Adrenal gland (tissue), 12 donors: ENCODE data around the gene SLC50A1. TPM values are rescaled to one million over a fixed set of nuclear protein-coding genes. Genes with fewer than 3 reads are reported as not detected.
A peak's percentile ranks its signal among the peaks of the same experiment; 100 is the strongest.

Experiments
- DNase-seq, 7 donors: peaks; one replicate each; pipeline ENCODE4 v3.0.0-alpha.2; 2019 to 2020
- H3K27ac ChIP-seq, 5 donors: fragments of 200-600 bp; sonication (generic) in 4 of 5; 1 replicate in 3 of 5; 2 replicates in 2 of 5; pipeline versions ENCODE4 v1.5.1 to v1.8.0; 2016 to 2020; ENCODE audit warnings: mild to moderate bottlenecking in 1 of 5
- H3K27me3 ChIP-seq: fragments of 200-600 bp; 2 replicates; pipeline ENCODE4 v1.8.0; 2021
- H3K36me3 ChIP-seq, 2 donors: fragments of 200-600 bp; replicated peaks in 1 of 2; 1 replicate in 1 of 2; 2 replicates in 1 of 2; pipeline versions ENCODE4 v1.5.1 to v1.8.0; 2018 to 2022
- H3K4me1 ChIP-seq, 2 donors: fragments of 200-600 bp; replicated peaks in 1 of 2; 1 replicate in 1 of 2; 2 replicates in 1 of 2; pipeline versions ENCODE4 v1.5.1 to v1.8.0; 2018 to 2021
- H3K4me3 ChIP-seq, 4 donors: fragments of 200-600 bp; sonication (generic) in 3 of 4; one replicate each; pipeline ENCODE4 v1.5.1; 2016 to 2018
- H3K9me3 ChIP-seq, 3 donors: fragments of 200-600 bp; sonication (generic) in 1 of 3; replicated peaks in 1 of 3; 1 replicate in 2 of 3; 2 replicates in 1 of 3; pipeline versions ENCODE4 v1.5.1 to v1.8.0; 2016 to 2021
- CTCF ChIP-seq, 6 experiments: fragments of 450-650 bp in 4 of 6; fragments of 200-600 bp in 2 of 6; sonication (generic) in 1 of 6; IDR thresholded peaks; 1 replicate in 5 of 6; 2 replicates in 1 of 6; pipeline versions ENCODE4 v1.5.1 to v1.8.0; 2016 to 2021; ENCODE audit warnings: antibody characterized with exemption in 6 of 6, mild to moderate bottlenecking in 2 of 6, moderate library complexity in 1 of 6
- POLR2A ChIP-seq, 2 donors: fragments of 450-650 bp; IDR thresholded peaks; one replicate each; pipeline ENCODE4 v1.6.1; 2017; ENCODE audit warnings: antibody characterized with exemption in 2 of 2, mild to moderate bottlenecking in 2 of 2, moderate library complexity in 1 of 2
- WGBS, 4 donors: extraction: QIAGEN DNeasy Blood & Tissue Kit in 2 of 4; methylation state at CpG; one replicate each; pipeline versions ENCODE4 v1.1.5 to v1.1.7; 2013 to 2017; 5-methylcytosine and 5-hydroxymethylcytosine counted together
- intact Hi-C, 2 donors: fragments of 100-400 bp; cut with DNase I; formaldehyde crosslinking; loops; one replicate each; pipeline versions ENCODE4 v1.14.1 to v1.15.0; 2022 to 2023
- polyA plus RNA-seq, 3 donors: library from polyadenylated mRNA; stranded (reverse); fragments of 200-250 nt in 2 of 3; fragments of 350-450 nt in 1 of 3; fragmentation: Illumina TruSeq in 1 of 3; extraction: RNeasy Lipid Tissue Mini Kit (QIAGEN cat#74804) in 1 of 3; gene quantifications; one replicate each; pipeline ENCODE4 v1.2.3, GENCODE V29; 2013 to 2014
- total RNA-seq, 9 donors: library from RNA; depleted of rRNA in 4 of 9; stranded (reverse); fragments of >200 nt in 4 of 9; fragments of 120-200 nt in 1 of 9; fragmentation: NEBNext Ultra II Directional in 1 of 9; extraction: Animal tissue kit (Norgen Biotek cat#: 25700) in 1 of 9; gene quantifications; one replicate each; pipeline versions ENCODE4 v1.1.0 to v1.2.4, GENCODE V29; 2013 to 2023
- donor health status: healthy with polysubstance abuse.
- donor health status: Bipolar disorder and iron deficiency.
- donor health status: DM: yes; HTN: yes; CAD: no.
- donor health status: DM: no; HTN: no; CAD: no.
- donor health status: DM: no; HTN: no; CAD: no.
- donor health status: DM: yes; HTN: yes; CAD: no.

The SLC50A1 gene
- total and polyA plus RNA-seq, 12 donors = 31.7 to 172 (median 53.8) TPM

GRCh38 chr1:155123801-155124200, 11.9 kb upstream of the SLC50A1 start:
- Histone ChIP-seq H3K9me3 (no peaks in the 10 kb centered on the region), H3K4me1 (peaks cover 19 to 29% of the 10 kb centered on the region in 2 donors), H3K36me3 (no peaks in the 10 kb centered on the region), H3K4me3 (no peak overlapping the region), H3K27ac (no peak overlapping the region), H3K27me3 (no peaks in the 10 kb centered on the region)
- intact Hi-C loops = no loop called here
- WGBS, 4 donors = 61 to 77% (median 71%) methylated on average over 4 of the region's 4 CpGs
- no peak for DNase-seq
- TF ChIP-seq POLR2A (IDR thresholded peaks at IDR 0.05) = no peak

GRCh38 chr1:155124503-155125463, 10.9 kb upstream of the SLC50A1 start:
- WGBS, 4 donors = 79 to 88% (median 84%) methylated on average over 14 to 16 of the region's 16 CpGs

GRCh38 chr1:155125511-155125945, 10.1 kb upstream of the SLC50A1 start:
- Histone ChIP-seq H3K4me3 (no peak overlapping the region), H3K9me3 (no peaks in the 10 kb centered on the region), H3K27ac (peak overlapping the region in 1 of 5 donors; percentile 70), H3K27me3 (no peaks in the 10 kb centered on the region), H3K36me3 (no peaks in the 10 kb centered on the region), H3K4me1 (peaks cover 28 to 39% of the 10 kb centered on the region in 2 donors)
- WGBS, 4 donors = 77 to 89% (median 82%) methylated on average over 9 to 11 of the region's 11 CpGs
- no peak for DNase-seq
- intact Hi-C loops = loop anchor here in 1 of 2 donors (5.0 kb wide), 1 partner anchor 33 kb away; no protein-coding TSS in a partner anchor
- TF ChIP-seq POLR2A (IDR thresholded peaks at IDR 0.05) (no peak), CTCF (IDR thresholded peaks at IDR 0.05) (no peak)

More at GRCh38 chr1:155124503-155125463, 10.9 kb upstream of the SLC50A1 start:
- H3K4me1 ChIP-seq = peaks cover 28 to 36% of the 10 kb centered on the region in 2 donors
- peak overlapping the region in 1 of 5 donors; percentile 40 for H3K27ac ChIP-seq
- no peak for TF ChIP-seq POLR2A (IDR thresholded peaks at IDR 0.05)
- TF ChIP-seq CTCF (IDR thresholded peaks at IDR 0.05) = no peak
- DNase-seq = no peak
- no peak overlapping the region for H3K4me3 ChIP-seq
- no peaks in the 10 kb centered on the region for H3K36me3 ChIP-seq
- no peaks in the 10 kb centered on the region for H3K9me3 ChIP-seq
- no peaks in the 10 kb centered on the region for H3K27me3 ChIP-seq
- intact Hi-C loops = loop anchor here in 1 of 2 donors (5.0 kb wide), 1 partner anchor 32 kb away; no protein-coding TSS in a partner anchor

- Histone ChIP-seq H3K36me3 (no peaks in the 10 kb centered on the region), H3K4me1 (peaks cover 28 to 39% of the 10 kb centered on the region in 2 donors), H3K4me3 (peak overlapping the region in 1 of 4 donors; percentile 71), H3K27me3 (no peaks in the 10 kb centered on the region), H3K27ac (peak overlapping the region in 3 of 5 donors; percentile 46 to 81 (median 70)), H3K9me3 (no peaks in the 10 kb centered on the region)
- WGBS, 4 donors = 23 to 59% (median 39%) methylated on average over 14 to 53 of the region's 53 CpGs
- TF ChIP-seq POLR2A (IDR thresholded peaks at IDR 0.05) = no peak
- no peak for TF ChIP-seq CTCF (IDR thresholded peaks at IDR 0.05)
- intact Hi-C loops = loop anchor here in 1 of 2 donors (5.0 kb wide), 1 partner anchor 34 kb away; no protein-coding TSS in a partner anchor
- DNase-seq = peak in 6 of 7 donors; percentile 39 to 83 (median 61)
Measured at GRCh38 chr1:155125946-155126555, 9.6 kb upstream of the SLC50A1 start.
